Right forelimb (tissue), 1 donor: ENCODE measurements around the gene STAT6.

Source experiments
- DNase-seq: peaks from one replicate; pipeline ENCODE4 v3.0.0-alpha.2; 2018

STAT6 gene

GRCh38 chr12:57046947-57047890 lies 63.9 kb downstream of the STAT6 start:
- DNase-seq: no peak

DNA sequence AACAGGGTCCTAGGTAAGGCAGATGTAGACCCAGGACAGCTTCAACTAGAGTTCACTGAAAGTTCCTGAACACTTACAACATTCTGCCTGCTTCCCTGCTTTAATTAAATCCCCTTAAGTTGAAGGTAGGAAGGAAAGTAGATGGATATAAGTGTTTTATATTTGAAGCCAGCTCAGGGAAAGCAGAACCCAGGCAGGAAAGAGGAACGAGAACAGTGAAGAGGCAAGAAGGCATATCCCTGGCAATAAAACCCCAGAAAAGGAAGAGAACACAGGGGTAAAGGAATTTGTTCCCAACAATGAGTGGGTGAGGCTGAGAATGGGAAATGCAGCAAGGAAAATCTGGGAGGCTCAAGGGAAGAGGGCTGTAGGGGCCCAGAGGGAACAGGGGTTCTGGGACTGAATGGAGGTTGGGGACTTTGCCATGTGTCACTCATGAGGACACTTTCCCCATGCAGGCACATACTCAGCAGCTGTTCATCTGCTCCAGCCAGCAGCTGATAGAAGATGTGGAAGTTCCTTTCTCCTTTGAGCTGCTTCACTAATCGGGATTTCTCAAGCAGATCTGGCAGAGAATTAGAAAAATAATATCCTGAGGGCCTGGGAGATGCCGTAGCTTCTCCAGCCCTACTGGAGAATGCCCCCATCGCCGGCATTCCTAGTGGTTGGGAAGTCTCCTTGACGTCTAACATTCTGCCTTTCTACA lies 64.9 kb downstream of the STAT6 start:
- no peak for DNase-seq
